Vagina (tissue), 2 donors: ENCODE results near the gene CCDC7.

ENCODE experiments used
- CTCF ChIP-seq, 3 experiments: fragments of 450-650 bp in 2 of 3; fragments of 200-600 bp in 1 of 3; sonication (generic) in 1 of 3; IDR thresholded peaks; one replicate each; pipeline ENCODE4 v1.5.1; 2017 to 2019; ENCODE audit warnings: antibody characterized with exemption in 3 of 3, mild to moderate bottlenecking in 2 of 3, moderate library complexity in 2 of 3
- POLR2A ChIP-seq, 2 donors: fragments of 450-650 bp; IDR thresholded peaks; one replicate each; pipeline ENCODE4 v1.6.1; 2017; ENCODE audit warnings: antibody characterized with exemption in 2 of 2, mild to moderate bottlenecking in 2 of 2, moderate library complexity in 2 of 2

GRCh38 chr10:32923849-32924248, 477.9 kb downstream of the CCDC7 start:
- TF ChIP-seq CTCF (IDR thresholded peaks at IDR 0.05) (no peak), POLR2A (IDR thresholded peaks at IDR 0.05) (no peak)
